ENCODE measurements around the gene MYO16.

GRCh38 chr13:109205315-109205714 is 575.9 kb downstream of the MYO16 start:
- TF ChIP-seq CTCF (IDR thresholded peaks at IDR 0.05; ENCODE audit: poor library complexity, severe bottlenecking), result no peak
- TF ChIP-seq EZH2 (IDR thresholded peaks at IDR 0.05; ENCODE audit: borderline replicate concordance, insufficient read depth, low read length, poor library complexity, severe bottlenecking), result no peak
- TF ChIP-seq RAD21 (conservative IDR thresholded peaks at IDR 0.05), result no peak

All from neural cell (in vitro differentiated cells).